DMS53 treated with DMSO at 0.1 percent for 48 hours (cell line): Measurements from ENCODE around the gene RPL27A.

ENCODE experiments used
- DNase-seq: peaks from one replicate; lab custom pipeline; 2025; ENCODE audit not compliant: unreplicated experiment; lab: John Stamatoyannopoulos, UW

The RPL27A gene

GRCh38 chr11:8698917-8699441 lies 16.4 kb downstream of the RPL27A start:
- no peak for DNase-seq

- no peak for DNase-seq
These were observed 17.3 kb downstream of the RPL27A start for GRCh38 chr11:8699903-8700302.

DNA sequence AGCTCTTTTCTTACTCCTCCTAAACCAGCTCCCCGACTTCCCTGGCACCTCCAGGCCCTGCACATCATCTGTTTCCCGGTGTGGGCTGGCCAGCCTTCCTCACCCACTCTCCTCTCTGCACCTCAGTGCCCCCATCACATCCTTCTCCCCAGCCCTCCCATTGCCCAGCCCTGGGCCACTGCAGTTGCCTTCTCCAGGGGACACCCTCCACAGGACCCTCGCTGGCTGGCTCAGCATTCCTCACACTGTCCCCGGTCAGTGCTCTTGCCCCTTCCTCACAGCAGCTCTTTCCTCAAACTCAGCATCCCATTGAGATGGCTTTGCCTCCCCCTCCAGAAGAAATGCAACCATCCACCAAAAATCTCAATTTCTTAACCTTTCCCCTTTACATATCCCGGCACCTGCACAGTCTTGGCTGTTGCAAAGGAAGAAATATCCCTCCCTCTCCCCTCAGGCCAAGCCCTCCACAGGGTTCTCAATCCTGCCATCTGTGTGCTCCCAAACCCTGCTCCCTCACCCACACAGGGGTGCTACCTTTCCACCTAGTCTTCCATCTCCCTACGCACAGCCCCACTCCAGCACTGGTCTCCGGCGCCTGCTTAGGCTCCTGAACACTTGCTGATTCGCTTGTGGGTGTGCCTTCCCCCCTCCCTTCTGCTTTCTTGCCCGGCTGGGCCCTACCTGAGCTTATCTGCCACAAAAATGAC lies 19.5 kb downstream of the RPL27A start:
- DNase-seq: no peak

DNA sequence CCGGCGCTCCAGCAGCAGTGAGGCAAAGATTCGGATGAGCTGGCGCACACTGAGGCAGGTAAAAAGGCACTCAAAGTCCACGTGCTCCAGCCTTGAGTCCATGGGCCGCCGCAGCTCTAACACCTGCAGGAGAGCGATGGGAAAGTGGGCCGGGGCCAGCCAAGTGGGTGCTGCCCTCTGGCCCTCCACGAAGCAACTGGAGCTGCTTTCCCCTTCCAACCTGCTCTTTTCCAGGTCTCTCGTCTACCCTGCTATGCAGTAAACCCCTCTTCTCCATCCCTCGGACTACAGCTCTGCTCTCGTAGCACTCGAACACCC lies 20.0 kb downstream of the RPL27A start:
- no peak for DNase-seq

GRCh38 chr11:8704136-8704535 lies 21.5 kb downstream of the RPL27A start:
- no peak for DNase-seq

- no peak for DNase-seq
These were observed 22.6 kb downstream of the RPL27A start for GRCh38 chr11:8705146-8705545.

DNA sequence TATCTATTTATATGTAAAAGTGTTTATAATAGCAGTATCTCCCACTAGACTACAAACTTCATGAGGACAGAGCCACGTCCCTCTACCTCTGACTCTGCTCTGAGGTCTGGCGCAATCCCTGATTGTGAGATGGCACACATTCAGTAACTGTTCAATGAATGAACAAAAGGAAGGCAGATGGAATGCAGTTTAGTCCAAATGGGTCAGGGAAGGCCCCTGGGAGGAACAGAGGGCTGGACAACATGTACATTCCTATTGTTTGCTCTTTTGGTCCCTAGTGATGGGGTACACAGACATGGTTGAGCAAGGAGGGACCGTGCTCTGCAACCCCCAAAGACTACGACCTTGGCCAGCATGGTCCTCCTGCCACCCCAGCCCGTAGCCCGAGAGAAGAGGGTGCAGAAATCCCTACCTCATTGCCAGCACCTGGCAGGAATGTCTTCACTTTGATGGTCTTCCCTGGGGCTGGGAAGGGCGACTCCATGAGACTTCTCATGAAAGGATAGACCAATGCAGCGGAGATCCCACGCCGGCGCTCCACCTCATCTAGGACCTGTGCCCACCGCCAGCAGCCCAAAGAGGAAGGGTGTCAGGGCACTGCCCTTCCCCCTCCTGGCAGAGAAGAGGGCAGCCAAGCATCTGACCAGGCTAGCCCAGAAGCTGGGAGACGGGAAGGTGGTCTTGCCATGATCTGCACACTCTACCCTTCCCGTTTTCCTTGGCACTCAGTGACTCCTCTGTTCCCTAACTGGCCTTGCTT lies 24.3 kb downstream of the RPL27A start:
- no peak for DNase-seq

- no peak for DNase-seq
These were observed 25.1 kb downstream of the RPL27A start for GRCh38 chr11:8707541-8708191.

DNA sequence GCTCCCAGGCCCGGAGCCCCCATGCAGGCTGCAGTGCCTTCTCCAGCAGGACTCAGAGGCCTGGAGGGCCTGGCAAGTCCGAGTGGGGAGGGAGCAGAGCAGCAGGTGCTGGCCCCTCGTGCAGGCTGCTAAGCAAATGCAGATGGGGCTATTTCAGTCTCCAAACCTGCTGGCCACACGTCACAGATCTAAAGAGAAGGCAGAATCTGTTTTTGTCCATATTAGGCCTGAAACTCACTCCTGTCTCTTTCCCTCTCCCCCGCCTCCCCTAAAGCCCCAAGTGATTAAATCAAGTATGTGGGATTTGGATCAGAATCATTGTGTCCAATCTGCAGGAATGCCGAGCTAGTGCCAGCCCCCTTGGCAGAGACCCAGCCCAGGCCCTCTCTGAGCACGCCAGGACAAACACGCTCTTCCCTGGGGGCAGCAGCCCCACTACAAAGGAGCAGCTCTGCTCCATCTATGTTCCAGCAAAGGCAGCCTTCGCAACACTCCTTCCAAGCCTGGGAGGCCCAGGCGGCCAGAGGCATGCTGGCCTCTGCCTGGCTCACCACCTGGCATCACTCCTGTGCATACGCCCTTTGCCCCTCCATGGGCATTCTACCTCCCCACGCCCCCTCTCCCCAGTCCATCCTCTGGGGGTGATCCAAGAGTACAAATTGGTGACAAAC lies 26.5 kb downstream of the RPL27A start:
- no peak for DNase-seq

GRCh38 chr11:8709777-8710176 lies 27.2 kb downstream of the RPL27A start:
- DNase-seq: no peak

- DNase-seq: no peak
These were observed 29.4 kb downstream of the RPL27A start for GRCh38 chr11:8711895-8712442.

DNA sequence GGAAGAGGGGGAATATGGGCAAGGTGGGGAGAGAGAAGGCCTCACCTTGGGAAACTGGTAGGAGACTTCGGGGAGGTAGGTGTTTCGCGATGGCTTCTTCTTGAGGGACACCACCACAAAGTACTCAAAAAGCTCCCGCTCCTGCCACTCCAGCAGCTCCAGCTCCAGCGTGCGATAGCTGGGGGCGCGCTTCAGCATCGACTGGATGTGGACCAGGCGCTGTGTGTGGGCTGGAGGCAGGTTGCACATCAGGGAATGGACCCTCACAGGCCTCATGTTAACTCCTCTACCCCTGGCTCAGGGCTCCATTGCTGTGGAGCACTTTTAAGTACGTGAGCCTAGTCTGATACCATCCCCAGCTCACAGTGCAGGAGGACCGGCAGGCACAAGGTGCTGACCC lies 29.9 kb downstream of the RPL27A start:
- no peak for DNase-seq

DNA sequence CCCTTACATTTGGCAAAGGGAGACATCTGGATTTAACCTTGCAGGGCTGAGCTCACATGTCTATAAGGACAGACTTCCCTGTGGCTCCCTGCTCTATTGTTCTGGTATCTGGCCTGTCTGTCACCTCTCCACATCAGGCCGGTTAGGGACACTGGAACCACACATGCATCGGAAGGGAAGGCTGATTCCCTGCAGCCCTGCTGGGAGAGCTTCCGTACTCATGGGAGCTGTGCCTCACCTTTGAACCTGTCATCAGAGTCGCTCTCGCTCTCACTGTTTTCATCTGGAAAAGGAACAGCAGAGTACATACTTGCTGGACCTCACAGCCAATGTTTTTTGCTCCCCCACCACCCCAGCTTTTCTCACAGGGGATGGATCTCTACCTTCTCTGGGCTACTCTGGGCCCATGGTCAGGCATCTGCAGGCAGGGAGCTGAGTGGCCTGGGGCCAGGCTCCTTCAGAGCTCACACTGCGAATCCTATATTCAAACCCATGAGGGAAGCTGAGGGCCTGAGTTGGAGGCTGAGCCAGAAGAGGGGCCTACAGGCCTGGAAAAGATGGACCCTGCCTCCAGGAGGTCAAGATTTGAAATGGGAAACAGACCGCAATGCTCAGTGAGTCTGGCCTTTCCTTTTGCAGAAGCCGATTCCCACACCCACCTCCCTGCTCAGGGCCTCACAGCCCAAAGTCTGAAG lies 31.3 kb downstream of the RPL27A start:
- DNase-seq: no peak

GRCh38 chr11:8714622-8715225 lies 32.1 kb downstream of the RPL27A start:
- DNase-seq: no peak

GRCh38 chr11:8715501-8715900 lies 32.9 kb downstream of the RPL27A start:
- DNase-seq: no peak

DNA sequence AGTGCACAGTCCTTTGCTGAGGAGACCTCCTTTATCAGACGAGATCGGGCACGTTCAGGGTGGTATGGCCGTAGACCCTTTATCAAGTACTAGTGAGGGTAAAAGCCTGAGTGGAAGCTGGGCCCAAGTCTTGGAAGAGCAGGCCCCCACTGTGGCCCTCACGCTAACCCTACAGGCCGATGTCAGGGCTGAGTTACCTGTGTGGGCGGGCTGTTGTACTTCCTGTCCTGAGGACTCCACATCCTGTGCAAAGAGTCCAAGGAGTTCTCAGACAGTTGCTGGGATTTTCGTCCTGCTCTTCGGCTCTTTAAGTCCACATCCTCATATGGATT lies 34.9 kb downstream of the RPL27A start:
- no peak for DNase-seq

DNA sequence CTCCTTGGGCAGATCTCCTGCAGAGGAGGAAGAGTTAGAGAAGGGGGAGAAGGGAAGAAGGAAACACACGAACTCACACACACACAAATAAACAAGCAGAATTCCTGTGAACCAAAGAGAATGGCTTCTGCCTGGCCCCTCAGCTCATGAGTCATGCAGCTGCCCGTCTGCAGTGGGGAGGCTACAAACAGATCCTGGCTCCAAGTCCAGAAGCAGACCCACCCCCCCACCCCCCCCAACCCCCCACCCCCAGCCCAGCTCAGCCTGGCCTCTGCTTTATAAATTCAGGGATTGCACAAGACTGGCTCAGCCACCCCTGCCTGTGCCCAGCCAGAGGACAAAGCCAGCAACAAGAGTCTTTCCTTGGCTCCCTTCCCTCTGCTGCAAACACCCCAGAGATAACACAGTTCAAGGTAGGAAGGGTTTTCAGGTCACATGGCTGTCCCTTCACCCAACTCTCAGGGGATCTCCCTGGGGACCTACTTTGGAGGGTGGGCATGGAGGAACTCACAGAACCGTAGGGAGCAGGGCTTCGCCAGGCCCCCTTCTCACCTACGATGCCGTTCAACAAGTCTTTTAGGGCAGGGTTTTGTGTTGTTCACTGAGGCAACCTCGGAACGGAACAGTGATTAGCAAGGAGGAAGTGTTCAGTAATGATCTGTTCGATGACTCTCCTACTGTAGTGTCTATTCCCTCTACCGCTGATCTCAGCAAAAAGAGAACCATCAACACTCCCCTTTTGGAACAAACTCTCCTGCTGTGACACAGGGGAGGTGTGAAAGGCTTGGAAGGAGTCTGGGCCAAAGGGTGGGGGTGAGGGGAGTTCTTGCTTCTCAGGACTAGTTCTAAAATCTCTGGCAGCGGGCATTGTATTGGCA lies 35.5 kb downstream of the RPL27A start:
- no peak for DNase-seq

GRCh38 chr11:8719211-8719649 lies 36.6 kb downstream of the RPL27A start:
- no peak for DNase-seq

DNA sequence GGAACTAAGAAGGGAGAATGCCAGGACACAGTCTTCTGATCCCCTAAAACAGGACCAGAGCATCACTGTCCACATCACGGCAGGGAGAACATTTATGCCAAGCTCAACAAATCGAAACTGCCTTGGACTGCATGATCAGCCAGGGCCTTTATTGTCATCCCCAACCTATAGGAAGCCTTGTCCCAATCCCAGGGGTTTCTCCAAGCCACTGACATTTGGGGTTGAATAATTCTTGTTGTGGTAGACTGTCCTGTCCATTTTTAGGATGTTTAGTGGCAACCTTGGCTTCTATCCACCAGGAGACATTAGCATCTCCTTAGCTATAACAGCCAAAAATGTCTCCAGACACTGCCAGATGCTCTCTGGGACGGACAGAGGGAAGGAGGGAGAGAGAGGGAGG lies 37.1 kb downstream of the RPL27A start:
- no peak for DNase-seq
